Activated gamma-delta T cell treated with Interleukin-2 at 50 U/mL for 16 hours (primary cell): ENCODE measurements around the gene PC.

Experiments
- DNase-seq: peaks from one replicate; pipeline ENCODE4 v3.0.0-alpha.2; 2020

Gene PC

DNA sequence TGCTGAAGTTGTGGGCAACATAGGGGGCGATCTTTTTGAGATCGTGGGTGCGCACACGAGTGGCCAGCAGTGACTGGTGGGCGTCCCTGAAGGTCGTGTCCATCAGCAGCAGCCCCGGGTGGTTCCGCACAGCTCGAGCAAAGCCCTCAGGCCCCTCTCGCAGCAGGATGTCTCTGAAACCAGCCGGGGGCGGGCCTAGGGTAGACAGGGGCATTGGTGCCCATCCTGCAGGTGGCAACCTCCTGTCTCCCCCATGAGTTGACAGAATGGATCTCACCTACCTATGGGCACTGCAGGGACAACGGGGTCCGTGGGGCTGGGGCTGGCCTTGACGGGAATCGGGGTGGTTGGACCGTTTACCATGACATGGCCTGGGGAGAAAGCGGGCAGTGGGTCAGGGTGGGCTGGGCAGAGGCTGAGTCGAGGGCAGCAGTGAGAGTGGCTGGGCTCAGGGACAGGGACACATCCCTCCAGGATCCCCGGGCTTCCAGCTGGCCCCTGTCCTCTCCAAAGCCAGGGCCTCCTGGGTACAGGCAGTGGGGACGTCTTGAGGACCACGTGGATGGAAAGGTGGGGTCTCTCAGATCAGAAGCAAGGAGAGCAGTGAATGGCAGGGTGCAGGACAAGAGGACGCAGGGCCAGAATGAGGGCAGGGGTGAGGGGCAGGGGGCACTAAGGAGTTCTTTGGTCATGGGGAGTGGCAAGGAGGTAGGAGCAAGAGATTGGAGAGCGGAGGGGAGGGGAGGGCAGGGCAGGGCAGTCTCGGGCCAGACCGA lies 105.5 kb downstream of the PC start:
- no peak for DNase-seq

GRCh38 chr11:66851698-66852465 lies 106.3 kb downstream of the PC start:
- DNase-seq = no peak

DNA sequence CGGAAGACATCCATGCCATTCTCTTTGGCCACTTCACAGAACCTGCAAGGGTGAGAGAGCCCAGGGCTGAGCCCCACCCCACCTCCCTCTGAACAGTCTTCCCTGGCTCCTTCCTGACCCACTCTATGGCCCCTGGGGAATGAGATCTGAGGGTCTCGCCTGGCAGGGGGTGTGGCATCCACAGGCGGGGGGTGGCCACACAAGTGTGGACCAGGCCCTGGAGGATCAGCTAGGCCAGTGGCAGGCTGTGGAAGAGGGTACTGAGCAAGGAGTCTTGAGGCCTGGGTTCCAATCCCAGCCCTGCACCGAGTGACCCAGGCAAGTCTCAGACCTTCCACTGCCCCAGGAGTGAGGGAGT lies 107.0 kb downstream of the PC start:
- no peak for DNase-seq

DNA sequence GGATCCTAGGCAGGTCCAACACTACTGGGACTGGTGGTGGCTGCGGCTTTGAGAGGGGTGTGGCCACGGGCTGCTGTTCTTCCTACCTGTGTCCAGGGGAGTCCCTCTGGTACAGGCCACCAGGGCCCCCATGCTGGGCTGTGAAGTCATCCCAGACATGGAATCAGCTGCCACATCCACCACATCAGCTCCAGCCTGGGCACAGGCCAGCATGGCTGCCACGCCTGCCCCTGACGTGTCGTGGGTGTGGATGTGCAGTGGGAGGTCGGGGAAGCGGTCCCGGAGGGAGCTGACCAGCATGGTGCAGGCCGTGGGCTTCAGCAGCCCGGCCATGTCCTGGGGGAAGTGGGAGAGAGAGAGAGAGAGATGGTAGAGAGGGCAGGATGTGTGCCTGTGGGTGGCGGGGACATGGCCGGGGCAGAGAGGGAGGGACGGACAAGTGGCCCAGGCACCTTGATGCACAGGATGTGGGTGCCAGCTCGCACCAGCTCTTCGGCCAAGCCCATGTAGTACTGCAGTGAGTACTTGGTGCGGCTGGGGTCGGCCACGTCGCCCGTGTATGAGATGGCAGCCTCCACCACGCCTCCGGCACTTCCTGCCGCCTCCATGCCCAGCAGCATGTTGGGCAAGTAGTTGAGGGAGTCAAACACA lies 107.5 kb downstream of the PC start:
- DNase-seq = no peak

DNA sequence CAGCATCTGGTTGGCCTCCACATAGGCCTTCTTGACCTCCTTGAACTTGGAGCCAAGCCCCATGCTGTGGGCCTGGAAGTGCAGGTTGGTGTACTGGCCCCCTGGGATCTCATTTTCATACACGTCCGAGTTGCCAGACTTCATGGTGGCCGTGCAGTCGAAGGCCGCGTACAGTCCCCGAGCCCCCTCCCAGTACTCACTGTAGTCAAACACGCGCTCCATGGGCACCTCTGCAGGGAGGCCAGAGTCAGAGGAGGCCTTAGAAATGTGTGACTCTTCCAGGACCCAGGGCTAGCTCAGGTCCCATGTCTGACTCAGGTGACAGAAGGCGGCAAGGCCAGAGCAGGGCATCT lies 108.0 kb downstream of the PC start:
- no peak for DNase-seq

- no peak for DNase-seq
These were observed 108.5 kb downstream of the PC start for GRCh38 chr11:66849501-66850234.

DNA sequence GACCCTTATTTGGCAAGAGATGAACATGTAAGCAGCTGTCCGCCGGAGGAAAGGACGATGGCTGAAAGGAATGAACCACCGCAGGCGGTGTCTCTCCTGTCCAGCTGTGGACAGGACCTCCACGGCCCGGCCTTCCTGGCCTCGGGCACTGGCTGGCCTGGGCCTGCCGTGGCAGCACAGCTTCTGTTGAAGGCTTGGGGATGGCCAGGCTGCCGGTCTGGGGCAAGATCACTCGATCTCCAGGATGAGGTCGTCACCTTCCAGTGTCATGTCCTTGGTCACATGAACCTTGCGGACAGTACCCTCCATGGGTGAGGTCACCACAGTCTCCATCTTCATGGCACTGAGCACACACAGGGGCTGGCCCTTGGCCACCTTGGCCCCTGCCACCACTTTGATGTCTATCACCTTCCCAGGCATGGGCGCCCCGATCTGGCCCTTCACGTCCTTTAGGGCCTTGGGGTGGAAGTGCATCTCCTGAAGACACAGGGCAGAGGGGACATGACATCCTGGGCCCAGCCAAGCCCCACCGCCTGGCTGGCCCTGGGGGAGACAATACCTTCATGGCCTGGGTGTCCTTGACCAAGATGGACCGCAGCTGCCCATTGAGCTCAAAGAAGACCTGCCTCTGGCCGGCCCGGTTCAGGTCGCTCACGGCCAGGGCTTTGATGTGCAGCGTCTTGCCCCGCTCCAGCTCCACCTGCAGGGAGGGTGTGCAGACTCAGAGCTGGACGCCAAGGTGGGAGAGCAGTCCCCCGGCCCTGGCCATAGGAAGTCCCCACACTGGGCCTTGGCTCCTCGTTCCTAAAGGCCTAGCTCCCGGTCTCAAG lies 109.3 kb downstream of the PC start:
- no peak for DNase-seq

- DNase-seq = no peak
These were observed 110.5 kb downstream of the PC start for GRCh38 chr11:66847461-66848232.

DNA sequence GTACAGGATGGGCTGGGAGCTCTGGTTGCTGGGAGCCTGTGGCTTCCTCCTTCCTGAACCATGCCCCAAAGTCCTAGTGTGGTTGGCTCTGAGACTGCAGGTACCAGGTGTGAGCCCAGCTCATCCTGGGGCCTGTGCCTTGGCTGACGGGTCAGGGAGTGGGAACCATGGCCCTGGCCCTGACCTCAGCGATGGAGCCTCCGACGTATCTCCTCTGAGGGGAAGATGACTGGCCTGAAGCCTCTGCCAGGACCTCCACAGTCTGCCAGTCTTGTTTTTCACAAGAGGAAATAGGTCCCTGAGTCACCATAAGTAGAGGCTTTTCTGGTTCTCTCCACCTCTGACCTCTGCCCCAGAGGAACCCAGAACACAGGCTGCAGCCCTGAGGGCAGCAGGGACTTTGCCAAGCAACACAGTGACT lies 111.5 kb downstream of the PC start:
- DNase-seq = no peak

GRCh38 chr11:66845876-66846212 lies 112.3 kb downstream of the PC start:
- DNase-seq = no peak

DNA sequence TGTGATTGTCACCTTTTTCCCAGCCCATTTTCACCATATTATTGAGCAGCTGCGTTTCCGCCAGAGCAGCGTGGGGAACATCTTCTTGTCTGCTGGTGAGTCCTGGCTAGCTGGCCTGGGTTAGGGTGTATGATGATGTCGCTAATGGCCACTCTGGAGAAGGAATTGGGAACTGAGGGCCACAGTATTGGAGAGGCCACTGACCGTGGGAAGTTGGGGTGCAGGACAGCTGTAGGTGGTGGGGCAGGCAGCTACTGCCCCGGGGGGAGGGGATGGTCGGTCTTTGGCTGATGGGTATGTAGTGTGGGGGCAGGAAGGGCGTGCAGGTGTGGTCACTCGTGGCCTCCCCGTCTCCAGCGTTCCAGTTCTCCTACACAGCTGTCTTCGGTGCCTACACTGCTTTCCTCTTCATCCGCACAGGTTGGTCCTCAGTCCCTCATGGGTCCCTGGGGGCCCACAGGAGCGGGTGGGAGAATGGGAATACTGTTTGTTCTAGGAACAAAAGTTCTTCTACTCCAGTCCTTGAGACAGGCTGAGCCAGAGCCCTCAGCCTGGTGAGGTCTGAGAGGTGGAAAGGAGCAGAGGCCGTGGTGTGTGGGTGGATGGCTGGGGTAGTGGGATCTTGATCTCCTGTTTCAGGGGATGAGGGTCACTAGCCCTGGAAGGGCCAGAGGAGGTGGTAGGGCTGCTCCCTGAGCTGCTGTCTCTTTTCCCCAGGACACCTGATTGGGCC lies 112.9 kb downstream of the PC start:
- DNase-seq = no peak

- no peak for DNase-seq
These were observed 113.6 kb downstream of the PC start for GRCh38 chr11:66844496-66845142.

DNA sequence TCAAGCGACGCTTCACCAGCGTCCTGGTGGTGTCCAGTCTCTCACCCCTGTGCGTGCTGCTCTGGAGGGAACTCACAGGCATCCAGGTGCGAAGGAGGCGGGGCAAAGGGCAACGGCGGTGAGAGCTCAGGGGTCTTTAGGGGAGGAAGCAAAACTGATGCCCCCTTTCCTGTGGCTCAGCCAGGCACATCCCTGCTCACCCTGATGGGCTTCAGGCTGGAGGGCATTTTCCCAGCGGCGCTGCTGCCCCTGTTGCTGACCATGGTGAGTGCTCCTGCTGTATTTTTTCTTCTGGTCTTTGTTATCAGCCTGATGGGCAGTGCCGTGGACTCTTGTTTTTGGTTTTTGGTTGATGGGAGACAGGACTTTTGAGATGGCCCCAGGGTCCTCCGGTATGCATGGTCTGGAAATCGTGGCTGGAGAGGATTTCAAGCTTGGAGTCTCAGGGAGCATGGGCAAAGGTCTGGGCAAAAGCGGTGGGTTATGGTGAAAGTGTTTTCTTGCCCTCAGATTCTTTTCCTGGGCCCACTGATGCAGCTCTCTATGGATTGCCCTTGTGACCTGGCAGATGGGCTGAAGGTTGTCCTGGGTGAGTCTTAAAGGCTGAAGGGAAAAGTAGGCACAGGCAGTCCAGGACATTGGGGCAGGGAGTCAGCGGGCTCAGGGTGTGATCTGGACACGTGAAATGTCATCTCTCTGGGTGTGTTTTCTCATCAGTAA lies 114.2 kb downstream of the PC start:
- DNase-seq = no peak

DNA sequence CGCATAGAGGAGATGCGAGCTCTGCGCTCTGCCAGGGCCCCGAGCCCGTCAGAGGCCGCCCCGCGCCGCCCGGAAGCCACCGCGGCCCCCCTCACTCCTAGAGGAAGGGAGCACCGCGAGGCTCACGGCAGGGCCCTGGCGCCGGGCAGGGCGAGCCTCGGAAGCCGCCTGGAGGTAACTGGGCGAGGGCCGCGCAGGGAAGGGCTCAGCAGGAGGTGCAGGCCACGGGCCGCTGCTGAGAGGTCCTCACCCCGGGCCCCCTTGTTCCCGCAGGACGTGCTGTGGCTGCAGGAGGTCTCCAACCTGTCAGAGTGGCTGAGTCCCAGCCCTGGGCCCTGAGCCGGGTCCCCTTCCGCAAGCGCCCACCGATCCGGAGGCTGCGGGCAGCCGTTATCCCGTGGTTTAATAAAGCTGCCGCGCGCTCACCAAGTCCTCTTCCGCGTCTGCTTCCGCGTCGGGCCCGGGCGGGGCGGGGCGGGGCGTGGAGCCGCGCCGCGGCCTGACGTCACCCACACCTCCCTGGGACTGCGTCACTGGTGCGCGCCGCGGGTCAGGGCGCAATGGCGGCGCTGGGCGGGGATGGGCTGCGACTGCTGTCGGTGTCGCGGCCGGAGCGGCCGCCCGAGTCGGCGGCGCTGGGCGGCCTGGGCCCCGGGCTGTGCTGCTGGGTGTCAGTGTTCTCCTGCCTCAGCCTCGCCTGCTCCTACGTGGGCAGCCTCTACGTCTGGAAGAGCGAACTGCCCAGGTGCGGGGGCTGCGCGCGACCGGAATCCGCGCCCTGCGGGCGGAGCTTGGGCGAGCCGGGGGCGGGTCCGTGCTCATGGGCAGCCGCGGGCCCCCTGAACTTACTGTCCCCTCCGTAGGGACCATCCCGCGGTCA lies 115.0 kb downstream of the PC start, which contains the start of gene RCE1:
Gene RCE1, plus strand, starts transcription at position 546 of the 880 bp plus-strand sequence. Its CDS starts 15 bp downstream, at position 561.
- peak; percentile 86 for DNase-seq

GRCh38 chr11:66842501-66842895 lies 115.7 kb downstream of the PC start:
- DNase-seq = no peak

- DNase-seq = no peak
These were observed 116.3 kb downstream of the PC start for GRCh38 chr11:66841861-66842260.

DNA sequence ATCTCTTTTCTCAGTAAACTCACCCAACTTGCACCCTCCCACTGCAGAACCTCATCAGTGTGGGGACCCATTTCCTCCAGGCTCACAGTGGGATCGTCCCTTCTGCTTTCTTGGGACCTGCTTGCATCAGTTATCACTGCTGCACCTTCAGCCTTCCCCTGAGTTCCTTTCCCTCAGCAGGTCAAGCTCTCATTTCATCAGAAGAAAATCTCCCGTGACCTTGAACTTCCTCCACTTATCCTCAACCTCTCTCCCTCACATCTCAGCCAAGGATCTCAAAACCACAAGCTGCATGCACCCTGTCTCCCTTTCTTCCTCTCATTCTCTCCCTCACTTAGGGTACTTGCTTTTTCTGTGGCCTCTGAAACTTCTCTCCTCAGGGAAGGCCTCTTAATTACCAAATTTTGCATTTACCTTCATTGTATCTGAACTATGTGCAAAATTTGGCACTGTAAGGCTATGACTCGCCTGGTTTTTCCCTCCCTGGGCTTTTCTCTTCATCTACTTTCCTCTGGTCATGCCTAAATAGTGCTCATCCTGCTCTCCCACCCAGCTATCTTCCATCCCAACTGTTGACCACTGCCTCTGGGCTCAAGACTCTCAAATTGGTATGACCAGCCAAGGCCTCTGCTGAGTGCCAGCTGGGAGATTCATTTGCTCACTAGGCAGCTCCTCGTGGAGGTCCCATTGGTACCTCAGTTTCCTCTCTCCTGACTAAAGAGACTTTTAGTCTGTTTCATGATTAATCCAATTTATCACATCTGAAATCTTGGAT lies 117.7 kb downstream of the PC start:
- no peak for DNase-seq
